ENCODE measurements around the gene SPAG6. TPM values are rescaled to one million over a fixed set of nuclear protein-coding genes. Genes with fewer than 3 reads are reported as not detected.
"Not testable (repeated sequence)": the region's sequence is repeated elsewhere in the genome, so short reads cannot be mapped to it uniquely, and the experiment has no call there.

SPAG6 gene
- total RNA-seq, 1 experiment from 2014 or later = 1.4 TPM

DNA sequence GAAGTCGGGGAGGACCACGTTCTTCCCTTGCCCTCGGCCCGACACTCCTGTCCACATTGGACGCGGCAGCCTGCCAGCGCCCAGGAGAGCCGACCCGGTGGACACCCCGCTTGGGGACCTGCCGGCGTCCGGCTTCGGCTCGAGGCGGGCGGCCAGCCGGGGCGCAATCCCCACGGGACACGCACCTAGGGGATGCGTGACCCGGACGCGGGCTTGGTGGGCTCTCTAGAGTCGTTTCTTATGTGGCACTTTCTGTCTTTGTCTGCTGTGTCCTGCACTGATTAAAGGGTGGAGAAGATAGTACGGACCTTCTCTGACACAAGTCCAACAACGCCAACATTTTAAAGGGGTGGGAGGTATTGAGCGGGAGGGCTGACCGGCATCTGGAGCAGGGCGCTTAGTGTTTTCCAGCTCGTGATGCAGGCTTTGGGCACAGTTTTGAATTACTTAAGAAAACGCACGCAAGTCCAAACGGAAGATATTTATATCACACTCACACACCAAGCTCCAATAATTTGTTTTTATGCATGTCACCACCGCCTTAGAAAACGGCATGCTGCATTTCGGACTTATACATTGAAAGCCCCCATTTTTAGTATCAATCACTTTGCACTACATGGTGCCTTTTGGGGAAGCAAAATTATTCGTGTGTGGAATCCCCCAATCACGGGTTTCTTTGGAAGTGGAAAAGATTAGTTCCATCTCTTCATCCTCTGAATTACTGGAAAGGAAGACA, 3.9 kb upstream of the SPAG6 start:
- DNase-seq (ENCODE audit: low read depth) = no peak

DNA sequence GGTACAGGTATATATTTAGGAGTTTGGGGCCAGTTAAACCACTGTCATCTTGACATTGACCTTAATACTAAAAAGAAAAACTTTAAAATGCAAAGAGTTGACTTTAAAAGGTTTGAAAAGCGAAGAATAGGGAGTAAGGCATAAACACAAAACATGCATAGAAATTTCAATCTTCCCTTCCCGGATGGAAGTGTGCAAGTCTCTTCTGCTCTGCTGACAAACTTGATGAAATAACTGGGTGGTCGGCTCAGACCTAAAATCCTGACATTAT, 3.4 kb upstream of the SPAG6 start:
- no peak for DNase-seq (ENCODE audit: low read depth)

DNA sequence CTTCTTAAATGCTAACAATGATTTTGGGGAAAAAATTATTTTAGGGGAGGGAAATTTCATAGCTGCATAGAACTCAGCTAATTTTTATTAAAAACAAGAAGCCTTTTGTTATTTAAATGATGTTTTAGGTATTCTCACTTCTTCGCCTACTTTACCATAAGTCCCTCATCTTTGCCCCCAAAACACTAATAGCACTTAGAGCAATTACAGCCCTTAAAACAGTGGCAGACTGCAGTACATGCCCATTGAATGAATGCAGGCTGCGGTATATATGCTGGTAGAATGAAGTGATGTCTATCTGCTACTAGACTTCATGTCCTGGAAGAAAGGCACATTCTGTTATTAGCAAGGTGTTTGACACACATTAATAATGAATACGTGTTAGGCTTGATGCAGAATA, 2.9 kb upstream of the SPAG6 start:
- DNase-seq (ENCODE audit: low read depth) = no peak

DNA sequence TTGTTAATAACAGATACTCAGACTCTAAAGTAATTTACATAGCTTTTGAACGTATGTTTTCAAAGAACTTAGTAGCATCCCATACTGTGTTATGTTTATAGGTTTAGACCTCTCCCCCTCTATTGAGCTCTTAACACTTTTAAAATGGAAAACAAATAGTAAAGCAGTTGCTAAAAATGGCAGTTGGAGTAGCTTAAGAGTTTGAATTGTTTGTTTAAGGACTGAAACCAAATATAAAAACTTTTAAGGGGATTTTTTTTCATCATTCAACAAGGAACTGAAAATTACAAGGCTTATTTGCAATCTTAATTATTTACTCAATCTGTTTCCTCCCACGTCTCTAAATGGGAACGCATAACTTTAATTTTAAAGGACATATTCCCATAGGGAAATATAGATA, 1.6 kb upstream of the SPAG6 start:
- DNase-seq (ENCODE audit: low read depth) = no peak

- no peak for DNase-seq (ENCODE audit: low read depth)
These were observed 1.0 kb upstream of the SPAG6 start for GRCh38 chr10:22344249-22344648.

DNA sequence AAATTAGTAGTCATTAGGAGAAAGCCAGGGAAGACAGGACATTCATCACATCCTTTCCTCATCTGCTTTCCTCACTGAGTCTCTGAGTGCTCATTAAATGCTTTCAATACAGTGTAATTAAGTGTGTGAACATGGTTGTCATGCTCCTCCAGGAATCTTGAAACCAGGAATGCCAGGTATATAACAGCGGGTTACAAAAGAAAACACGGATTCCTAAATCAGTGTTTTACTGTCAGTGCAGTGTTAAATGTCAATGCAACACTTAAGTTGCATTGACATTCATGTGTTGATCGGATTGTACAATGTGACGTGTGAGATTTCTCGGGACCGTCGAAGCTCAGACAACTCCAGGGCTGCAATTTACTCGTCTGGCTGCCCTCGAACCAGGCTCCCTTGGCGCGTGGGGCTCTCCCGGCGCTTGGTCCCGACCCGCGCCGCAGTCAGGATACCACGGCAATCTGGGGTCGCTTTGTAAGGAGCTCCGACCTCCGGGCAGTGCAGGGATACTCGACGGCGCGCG, 455 bp upstream of the SPAG6 start:
- DNase-seq (ENCODE audit: low read depth) = no peak

DNA sequence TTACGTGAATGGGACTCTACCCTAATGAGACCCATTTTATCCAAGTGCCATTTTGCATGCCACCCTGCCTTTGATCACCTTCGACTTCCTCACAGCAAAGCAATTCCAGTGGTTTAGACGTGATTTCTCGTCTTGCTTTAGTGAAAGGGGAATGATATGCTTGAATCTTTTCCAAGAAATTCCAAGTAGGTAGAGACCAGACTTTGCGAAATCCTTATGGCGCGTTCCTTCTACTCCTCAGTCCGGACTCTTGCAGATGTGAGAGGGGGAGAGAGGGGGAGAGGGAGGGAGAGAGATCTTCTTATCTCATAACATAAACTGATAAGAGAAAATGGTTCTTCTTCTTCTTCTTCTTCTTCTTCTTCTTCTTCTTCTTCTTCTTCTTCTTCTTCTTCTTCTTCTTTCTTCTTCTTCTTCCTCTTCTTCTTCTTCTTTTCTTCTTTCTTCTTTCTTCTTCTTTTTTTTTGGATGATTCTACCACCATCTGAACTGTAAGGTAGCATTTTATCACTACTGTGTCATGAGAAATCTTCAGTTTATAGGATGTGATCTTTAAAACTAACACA, 883 bp downstream of the SPAG6 start:
- DNase-seq (ENCODE audit: low read depth) = no peak

DNA sequence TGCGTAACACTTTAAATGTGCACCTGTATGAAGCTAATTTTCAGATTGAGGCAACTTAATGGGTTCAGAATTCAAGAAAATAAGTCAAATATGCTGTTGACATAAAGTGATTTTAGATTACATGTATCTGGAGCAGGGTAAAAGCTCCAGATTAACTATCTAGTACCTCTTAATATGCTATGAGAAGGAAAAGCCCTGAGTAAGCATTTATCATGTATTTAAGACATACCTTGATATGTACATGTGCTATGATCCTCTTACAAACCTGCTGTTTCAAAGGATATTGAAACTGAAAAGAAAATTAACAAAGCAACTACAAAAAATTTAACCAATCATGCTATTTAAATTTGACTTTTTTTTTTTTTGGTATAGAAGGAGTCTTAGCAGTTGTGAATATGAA, 4.5 kb downstream of the SPAG6 start:
- no peak for DNase-seq (ENCODE audit: low read depth)

DNA sequence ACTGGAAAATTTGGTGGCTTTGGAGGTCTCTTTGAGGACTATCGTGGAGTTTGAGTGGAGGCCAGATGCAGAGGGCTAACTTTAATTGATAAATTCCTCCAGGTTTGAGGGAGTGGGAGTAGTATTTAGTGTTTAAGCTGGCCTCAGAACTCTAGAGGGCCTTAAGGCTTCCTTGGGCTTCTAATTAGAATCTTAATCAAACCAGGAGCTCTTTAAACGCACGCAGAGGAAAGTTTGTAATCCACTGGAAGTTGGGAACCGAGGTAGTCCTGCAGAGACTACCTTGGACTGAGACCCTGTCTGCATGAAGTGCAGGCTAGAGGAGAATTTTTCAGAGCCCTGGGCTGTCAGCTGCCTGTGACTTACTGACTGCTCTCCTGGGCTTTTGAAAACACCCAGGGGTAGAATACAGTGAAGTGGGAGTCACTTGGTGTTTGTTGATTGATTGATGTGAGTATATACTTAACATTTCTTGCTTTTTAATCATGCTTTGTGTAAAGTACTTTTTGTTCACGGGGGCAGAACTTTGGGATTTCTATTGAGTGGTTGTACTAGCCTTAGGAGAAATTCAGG, 5.9 kb downstream of the SPAG6 start:
- no peak for DNase-seq (ENCODE audit: low read depth)

DNA sequence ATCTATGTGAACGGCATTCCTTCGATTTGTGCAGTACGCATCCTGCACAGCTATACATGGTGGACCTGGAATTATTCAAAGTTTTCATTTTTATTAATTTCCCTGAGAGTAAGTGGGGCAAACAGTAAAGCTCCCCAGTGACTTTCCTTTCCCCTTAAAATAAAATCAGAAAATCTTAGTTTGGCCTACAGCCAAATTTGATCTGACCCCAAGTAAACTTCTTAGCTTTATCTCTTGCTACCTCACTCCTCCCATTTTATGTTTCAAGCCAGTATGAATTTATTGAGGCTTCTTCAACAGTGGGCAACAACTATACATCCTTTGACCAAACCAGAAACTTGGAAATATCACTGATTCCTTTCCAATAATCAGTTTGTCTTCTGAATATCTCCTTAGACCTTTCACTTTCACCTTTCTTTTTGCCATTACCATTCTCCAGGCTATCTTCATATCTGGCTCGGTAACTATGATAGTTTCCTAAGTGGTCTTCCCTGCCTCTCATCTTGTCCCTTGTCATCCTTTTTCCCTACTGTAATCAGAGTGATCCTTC, 11.1 kb downstream of the SPAG6 start:
- no peak for DNase-seq (ENCODE audit: low read depth)

DNA sequence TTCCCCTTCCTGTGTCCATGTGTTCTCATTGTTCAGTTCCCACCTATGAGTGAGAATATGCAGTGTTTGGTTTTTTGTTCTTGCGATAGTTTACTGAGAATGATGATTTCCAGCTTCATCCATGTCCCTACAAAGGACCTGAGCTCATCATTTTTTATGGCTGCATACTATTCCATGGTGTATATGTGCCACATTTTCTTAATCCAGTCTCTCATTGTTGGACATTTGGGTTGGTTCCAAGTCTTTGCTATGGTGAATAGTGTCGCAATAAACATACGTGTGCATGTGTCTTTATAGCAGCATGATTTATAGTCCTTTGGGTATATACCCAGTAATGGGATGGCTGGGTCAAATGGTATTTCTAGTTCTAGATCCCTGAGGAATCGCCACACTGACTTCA, 12.5 kb downstream of the SPAG6 start:
- DNase-seq (ENCODE audit: low read depth) = not testable (repeated sequence)

GRCh38 chr10:22363305-22363704, 18.0 kb downstream of the SPAG6 start:
- no peak for DNase-seq (ENCODE audit: low read depth)

DNA sequence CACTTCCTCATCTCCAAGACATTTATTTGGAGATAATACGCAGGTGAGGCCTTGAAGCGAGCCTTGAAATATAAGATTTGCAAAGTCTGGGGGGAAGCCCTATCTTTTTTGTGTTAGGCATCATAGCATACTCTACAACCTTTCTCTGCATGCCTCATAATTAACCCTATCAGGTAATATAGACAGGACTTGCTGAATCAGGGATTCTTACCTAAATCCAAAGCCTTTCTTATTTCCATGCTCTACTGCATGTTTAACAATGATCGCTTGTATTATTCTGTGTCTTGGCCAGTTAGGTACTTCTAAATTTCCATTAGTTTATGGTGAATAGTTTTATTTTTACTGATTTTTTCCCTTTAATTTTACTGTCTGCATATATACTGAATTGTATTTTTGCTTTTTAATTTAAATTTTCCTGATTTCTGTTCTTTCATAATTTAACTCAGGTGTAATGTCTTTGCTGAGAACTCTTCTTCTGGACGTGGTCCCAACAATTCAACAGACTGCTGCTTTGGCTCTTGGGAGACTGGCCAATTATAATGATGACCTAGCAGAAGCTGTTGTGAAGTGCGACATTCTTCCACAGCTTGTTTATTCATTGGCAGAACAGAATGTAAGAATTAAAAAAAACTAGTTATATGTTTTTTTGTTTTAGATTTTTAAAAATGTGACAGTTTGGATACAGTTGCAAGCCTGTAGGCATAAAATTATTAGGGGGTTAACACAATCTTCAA, 19.3 kb downstream of the SPAG6 start:
- DNase-seq (ENCODE audit: low read depth) = no peak

- no peak for DNase-seq (ENCODE audit: low read depth)
These were observed 19.9 kb downstream of the SPAG6 start for GRCh38 chr10:22365233-22365632.

DNA sequence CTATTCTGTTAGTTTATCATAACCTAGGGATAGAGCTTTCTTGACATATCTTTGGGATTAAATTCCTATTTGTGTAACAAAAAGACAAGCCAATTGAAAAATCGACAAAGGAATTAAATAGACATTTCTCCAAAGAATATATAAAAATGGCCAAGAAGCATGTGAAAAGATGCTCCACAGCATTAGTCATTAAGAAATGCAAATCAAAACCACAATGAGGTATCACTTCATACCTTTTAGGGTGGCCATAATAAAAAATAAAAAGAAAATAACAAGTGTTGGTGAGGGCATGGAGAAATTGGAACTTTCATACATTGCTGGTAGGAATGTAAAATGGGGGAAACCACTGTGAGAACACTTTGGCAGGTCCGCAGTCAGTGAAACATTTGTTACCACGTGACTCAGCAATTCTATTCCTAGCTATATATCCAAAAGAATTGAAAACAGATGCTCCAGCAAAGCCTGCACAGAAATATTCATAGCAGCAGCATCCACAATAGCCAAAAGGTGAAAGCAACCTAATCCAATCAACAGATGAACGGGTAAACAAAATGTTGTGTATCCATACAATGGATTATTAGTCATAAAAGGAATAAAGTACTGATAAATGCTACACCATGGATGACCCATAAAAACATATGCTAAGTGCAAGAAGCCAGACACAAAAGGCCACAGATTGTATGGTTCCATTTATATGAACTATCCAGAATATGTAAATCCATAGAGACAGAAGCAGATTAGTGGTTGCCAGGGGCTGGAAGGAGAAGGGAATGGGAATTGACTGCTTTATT, 20.5 kb downstream of the SPAG6 start:
- DNase-seq (ENCODE audit: low read depth) = no peak

DNA sequence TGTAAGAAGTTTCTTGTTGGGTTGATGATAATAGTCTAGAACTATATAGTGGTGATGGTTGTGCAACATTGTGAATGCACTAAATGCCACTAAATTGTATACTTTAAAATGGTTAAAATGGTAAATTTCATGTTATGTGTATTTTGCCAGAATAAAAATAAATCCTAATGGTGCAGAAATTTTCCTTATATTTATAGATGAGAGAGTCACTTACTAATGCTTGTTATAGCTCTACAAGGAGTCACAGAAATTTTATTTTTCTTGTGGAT, 21.1 kb downstream of the SPAG6 start:
- no peak for DNase-seq (ENCODE audit: low read depth)

GRCh38 chr10:22366771-22367170, 21.5 kb downstream of the SPAG6 start:
- no peak for DNase-seq (ENCODE audit: low read depth)

GRCh38 chr10:22367471-22367870, 22.2 kb downstream of the SPAG6 start:
- no peak for DNase-seq (ENCODE audit: low read depth)

- DNase-seq (ENCODE audit: low read depth) = no peak
These were observed 23.1 kb downstream of the SPAG6 start for GRCh38 chr10:22368402-22368801.

- DNase-seq (ENCODE audit: low read depth) = no peak
These were observed 23.7 kb downstream of the SPAG6 start for GRCh38 chr10:22368981-22369380.

DNA sequence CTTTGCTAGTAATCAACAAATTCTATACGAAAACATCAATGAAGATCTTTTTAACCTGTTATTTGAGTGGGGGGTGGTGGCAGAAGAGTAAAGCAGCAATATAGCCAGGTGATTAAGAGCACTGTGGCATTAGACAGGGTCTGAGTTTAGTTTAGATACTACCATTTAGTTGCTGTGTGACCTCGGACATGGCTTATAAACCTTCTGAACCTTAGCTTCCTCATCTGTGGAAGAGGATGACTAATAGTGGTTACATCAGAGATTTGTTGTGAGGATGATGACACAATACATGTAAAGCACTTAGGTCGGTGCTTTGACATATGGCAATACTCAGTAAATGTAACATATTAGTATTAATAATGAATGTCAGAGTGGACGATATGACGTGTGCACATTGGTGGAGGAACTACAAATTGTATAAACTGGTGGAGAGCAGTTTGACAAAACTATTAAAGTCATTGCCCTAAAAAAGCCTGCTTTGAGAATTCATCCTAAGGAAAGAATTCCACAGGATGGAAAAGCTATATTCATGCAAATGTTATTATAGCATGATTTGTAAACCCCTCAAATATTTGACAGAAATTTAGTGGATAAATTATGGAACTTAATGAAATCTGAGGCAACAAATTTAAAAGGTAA, 24.3 kb downstream of the SPAG6 start:
- DNase-seq (ENCODE audit: low read depth) = peak; percentile 2

DNA sequence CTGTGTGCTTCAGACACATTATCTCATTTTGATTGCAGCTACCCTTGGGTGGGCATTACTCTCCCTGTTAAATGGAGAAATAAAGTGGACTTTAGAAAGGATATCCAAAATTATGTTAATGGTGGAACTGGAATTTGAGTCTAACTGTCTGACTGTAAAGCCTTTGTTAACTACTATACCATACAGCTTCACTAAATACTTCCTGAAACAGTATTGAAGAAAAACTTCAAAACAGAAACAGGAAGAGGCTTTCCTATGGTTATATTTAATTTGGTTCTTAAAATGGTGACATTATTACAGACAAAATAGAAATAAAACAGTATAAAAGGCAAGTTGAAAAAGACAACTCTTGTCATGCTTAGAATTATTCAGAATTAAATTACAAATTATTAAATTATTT, 25.0 kb downstream of the SPAG6 start:
- DNase-seq (ENCODE audit: low read depth) = no peak
